Smooth muscle cell (in vitro differentiated cells): ENCODE results near the gene MRLN. TPM values are rescaled to one million over a fixed set of nuclear protein-coding genes. Genes with fewer than 3 reads are reported as not detected.

Experiments used
- DNase-seq: peaks from one replicate; lab custom pipeline; 2025; ENCODE audit not compliant: unreplicated experiment; lab: John Stamatoyannopoulos, UW
- H2AFZ ChIP-seq: fragments of 200-600 bp; sonication (generic); 2 replicates; pipeline ENCODE4 v1.6.0; 2016; ENCODE audit warnings: antibody characterized with exemption, low read depth, mild to moderate bottlenecking
- H3F3A ChIP-seq: fragments of 200-600 bp; sonication (generic); 2 replicates; pipeline ENCODE4 v1.6.0; 2017; ENCODE audit warnings: antibody characterized with exemption, low read depth
- H3K27ac ChIP-seq: fragments of 200-600 bp; sonication (generic); 2 replicates; pipeline ENCODE4 v1.5.1; 2016; ENCODE audit warnings: low read depth, mild to moderate bottlenecking
- H3K27me3 ChIP-seq: fragments of 200-600 bp; sonication (generic); 2 replicates; pipeline ENCODE4 v1.6.1; 2016; ENCODE audit warnings: low read depth, mild to moderate bottlenecking
- H3K36me3 ChIP-seq: fragments of 200-600 bp; sonication (generic); 2 replicates; pipeline ENCODE4 v1.5.1; 2016; ENCODE audit warnings: low read depth
- H3K4me1 ChIP-seq: fragments of 200-600 bp; sonication (generic); 2 replicates; pipeline ENCODE4 v1.5.1; 2016; ENCODE audit warnings: low read depth
- H3K4me2 ChIP-seq: fragments of 200-600 bp; sonication (generic); 2 replicates; pipeline ENCODE4 v1.6.0; 2016; ENCODE audit warnings: mild to moderate bottlenecking
- H3K4me3 ChIP-seq: fragments of 200-600 bp; sonication (generic); 2 replicates; pipeline ENCODE4 v1.5.1; 2016; ENCODE audit warnings: mild to moderate bottlenecking
- H3K79me2 ChIP-seq: fragments of 200-600 bp; sonication (generic); 2 replicates; pipeline ENCODE4 v1.6.0; 2016; ENCODE audit warnings: low read depth, mild to moderate bottlenecking
- H3K9ac ChIP-seq: fragments of 200-600 bp; sonication (generic); 2 replicates; pipeline ENCODE4 v1.6.0; 2016; ENCODE audit warnings: low read depth
- H3K9me3 ChIP-seq: fragments of 200-600 bp; sonication (generic); replicated peaks from 2 replicates; pipeline ENCODE4 v1.5.1; 2016; ENCODE audit warnings: low read depth
- H4K20me1 ChIP-seq: fragments of 200-600 bp; sonication (generic); 2 replicates; pipeline ENCODE4 v1.6.0; 2016; ENCODE audit warnings: low read depth
- CTCF ChIP-seq: fragments of 200-600 bp; sonication (generic); IDR thresholded peaks from 2 replicates; pipeline ENCODE4 v1.5.1; 2017; ENCODE audit warnings: borderline replicate concordance, mild to moderate bottlenecking, antibody characterized with exemption; ENCODE audit not compliant: insufficient read depth, poor library complexity, severe bottlenecking
- WGBS: methylation state at CpG from one replicate; pipeline ENCODE4 v1.1.7; 2016; ENCODE audit warnings: low lambda C conversion rate; 5-methylcytosine and 5-hydroxymethylcytosine counted together
- polyA plus RNA-seq: library from polyadenylated mRNA; unstranded; fragments of >200 nt; fragmentation: Nextera tagmentation; extraction: Ambion mirVana; gene quantifications from 2 replicates; pipeline ENCODE4 v1.2.1, GENCODE V29; 2016
- total RNA-seq: library from RNA; depleted of rRNA; stranded (reverse); fragments of >200 nt; gene quantifications from 2 replicates; pipeline ENCODE4 v1.2.3, GENCODE V29; 2014

MRLN gene
- total and polyA plus RNA-seq, 2 experiments from 2014 or later: not detected

- H3K36me3 ChIP-seq: no peaks in the 10 kb centered on the region
- no peak for TF ChIP-seq CTCF
These were observed 47.3 kb downstream of the MRLN start for GRCh38 chr10:59705931-59706330.

GRCh38 chr10:59704630-59705029, 48.6 kb downstream of the MRLN start:
- Histone ChIP-seq H3K27me3 (peaks cover 22% of the 10 kb centered on the region), H3F3A (no peaks in the 10 kb centered on the region), H4K20me1 (no peaks in the 10 kb centered on the region), H3K4me2 (no peak overlapping the region), H3K79me2 (no peaks in the 10 kb centered on the region), H3K4me1 (peaks cover 5% of the 10 kb centered on the region), H2AFZ (no peak overlapping the region), H3K36me3 (no peaks in the 10 kb centered on the region), H3K9me3 (no peaks in the 10 kb centered on the region), H3K4me3 (no peak overlapping the region), H3K9ac (no peak overlapping the region), H3K27ac (no peak overlapping the region)
- DNase-seq: no peak
- TF ChIP-seq CTCF: no peak
- WGBS: 86% methylated on average over 2 of the region's 2 CpGs

More at GRCh38 chr10:59705931-59706330, 47.3 kb downstream of the MRLN start:
- DNase-seq: no peak
- Histone ChIP-seq H3K9me3 (no peaks in the 10 kb centered on the region), H3K9ac (no peak overlapping the region), H3K27me3 (peaks cover 28% of the 10 kb centered on the region), H3K79me2 (no peaks in the 10 kb centered on the region), H2AFZ (no peak overlapping the region), H3K4me1 (peaks cover 5% of the 10 kb centered on the region), H3K27ac (no peak overlapping the region), H3F3A (no peaks in the 10 kb centered on the region), H3K4me2 (no peak overlapping the region), H4K20me1 (no peaks in the 10 kb centered on the region), H3K4me3 (no peak overlapping the region)

- no peak overlapping the region for H3K4me2 ChIP-seq
- no peak for TF ChIP-seq CTCF
- no peaks in the 10 kb centered on the region for H3K36me3 ChIP-seq
- H3F3A ChIP-seq: no peaks in the 10 kb centered on the region
- 64% methylated on average over 4 of the region's 4 CpGs for WGBS
- H3K9ac ChIP-seq: no peak overlapping the region
- no peak overlapping the region for H2AFZ ChIP-seq
- H3K9me3 ChIP-seq: no peaks in the 10 kb centered on the region
- no peak overlapping the region for H3K27ac ChIP-seq
- no peaks in the 10 kb centered on the region for H4K20me1 ChIP-seq
- H3K79me2 ChIP-seq: no peaks in the 10 kb centered on the region
- H3K4me3 ChIP-seq: no peak overlapping the region
- DNase-seq: no peak
- peaks cover under 1% of the 10 kb centered on the region for H3K27me3 ChIP-seq
- H3K4me1 ChIP-seq: no peaks in the 10 kb centered on the region
These were observed 50.9 kb downstream of the MRLN start for GRCh38 chr10:59702347-59702746.

- H3K79me2 ChIP-seq: no peaks in the 10 kb centered on the region
- H3F3A ChIP-seq: no peaks in the 10 kb centered on the region
- no peak overlapping the region for H3K27ac ChIP-seq
- no peak overlapping the region for H3K4me3 ChIP-seq
- no peak overlapping the region for H3K9ac ChIP-seq
- WGBS: 15% methylated on average over 4 of the region's 4 CpGs
- no peak for TF ChIP-seq CTCF
- H4K20me1 ChIP-seq: no peaks in the 10 kb centered on the region
- H3K9me3 ChIP-seq: no peaks in the 10 kb centered on the region
- no peaks in the 10 kb centered on the region for H3K27me3 ChIP-seq
- no peaks in the 10 kb centered on the region for H3K4me1 ChIP-seq
- no peaks in the 10 kb centered on the region for H3K36me3 ChIP-seq
- H3K4me2 ChIP-seq: no peak overlapping the region
- H2AFZ ChIP-seq: no peak overlapping the region
- DNase-seq: no peak
These were observed 52.5 kb downstream of the MRLN start for GRCh38 chr10:59700709-59701108.
